GM12872 (cell line): ENCODE measurements around the gene FAM174B.

Experiments
- TF ChIP-seq, protein P1 (sequence below): IDR thresholded peaks from 3 replicates; pipeline ENCODE4 v1.5.1; 2011; ENCODE audit warnings: low read depth, mild to moderate bottlenecking, low read length, moderate library complexity; ENCODE audit not compliant: insufficient read depth

The FAM174B gene

DNA sequence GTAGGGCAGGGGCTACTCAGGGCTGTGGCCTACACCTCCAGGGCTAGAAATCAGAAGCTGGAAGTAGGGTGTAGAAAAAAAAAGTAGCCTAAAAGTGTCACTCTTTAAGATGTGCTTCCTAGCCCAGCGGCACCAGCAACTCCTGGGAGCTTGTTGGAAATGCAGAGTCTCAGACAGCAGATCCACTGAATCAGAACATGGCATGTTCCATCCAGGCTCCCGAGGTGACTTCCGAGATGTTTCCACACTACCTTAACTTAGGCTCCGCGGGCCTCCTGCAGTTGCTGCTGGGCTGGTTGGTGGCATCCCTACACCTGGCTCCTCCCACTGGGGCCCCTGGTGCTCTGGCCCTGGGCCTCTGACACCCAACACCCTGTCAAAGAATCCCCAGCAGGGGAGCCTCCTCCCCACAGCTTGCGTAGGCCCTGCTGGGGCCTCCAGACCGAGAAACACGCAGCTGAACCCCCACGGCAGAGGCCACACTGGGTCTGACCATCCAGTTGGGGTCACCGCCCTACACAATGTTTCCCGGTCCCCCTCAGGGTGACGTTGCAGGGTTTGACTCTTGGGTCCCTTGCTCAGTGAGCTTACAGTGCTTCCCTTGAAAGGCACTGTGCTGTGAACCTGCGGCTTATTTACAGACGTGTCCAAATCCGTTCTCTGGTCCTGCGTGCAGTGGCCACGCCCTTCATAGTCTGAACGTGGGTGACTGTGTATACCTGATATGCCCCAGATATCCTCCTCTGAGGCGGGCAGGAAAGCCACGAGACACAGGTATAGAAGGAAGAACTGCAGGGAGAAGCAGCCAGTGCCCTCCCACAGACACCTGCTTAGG lies 46.5 kb downstream of the FAM174B start:
- TF ChIP-seq, protein P1, sequence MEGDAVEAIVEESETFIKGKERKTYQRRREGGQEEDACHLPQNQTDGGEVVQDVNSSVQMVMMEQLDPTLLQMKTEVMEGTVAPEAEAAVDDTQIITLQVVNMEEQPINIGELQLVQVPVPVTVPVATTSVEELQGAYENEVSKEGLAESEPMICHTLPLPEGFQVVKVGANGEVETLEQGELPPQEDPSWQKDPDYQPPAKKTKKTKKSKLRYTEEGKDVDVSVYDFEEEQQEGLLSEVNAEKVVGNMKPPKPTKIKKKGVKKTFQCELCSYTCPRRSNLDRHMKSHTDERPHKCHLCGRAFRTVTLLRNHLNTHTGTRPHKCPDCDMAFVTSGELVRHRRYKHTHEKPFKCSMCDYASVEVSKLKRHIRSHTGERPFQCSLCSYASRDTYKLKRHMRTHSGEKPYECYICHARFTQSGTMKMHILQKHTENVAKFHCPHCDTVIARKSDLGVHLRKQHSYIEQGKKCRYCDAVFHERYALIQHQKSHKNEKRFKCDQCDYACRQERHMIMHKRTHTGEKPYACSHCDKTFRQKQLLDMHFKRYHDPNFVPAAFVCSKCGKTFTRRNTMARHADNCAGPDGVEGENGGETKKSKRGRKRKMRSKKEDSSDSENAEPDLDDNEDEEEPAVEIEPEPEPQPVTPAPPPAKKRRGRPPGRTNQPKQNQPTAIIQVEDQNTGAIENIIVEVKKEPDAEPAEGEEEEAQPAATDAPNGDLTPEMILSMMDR, result no peak

DNA sequence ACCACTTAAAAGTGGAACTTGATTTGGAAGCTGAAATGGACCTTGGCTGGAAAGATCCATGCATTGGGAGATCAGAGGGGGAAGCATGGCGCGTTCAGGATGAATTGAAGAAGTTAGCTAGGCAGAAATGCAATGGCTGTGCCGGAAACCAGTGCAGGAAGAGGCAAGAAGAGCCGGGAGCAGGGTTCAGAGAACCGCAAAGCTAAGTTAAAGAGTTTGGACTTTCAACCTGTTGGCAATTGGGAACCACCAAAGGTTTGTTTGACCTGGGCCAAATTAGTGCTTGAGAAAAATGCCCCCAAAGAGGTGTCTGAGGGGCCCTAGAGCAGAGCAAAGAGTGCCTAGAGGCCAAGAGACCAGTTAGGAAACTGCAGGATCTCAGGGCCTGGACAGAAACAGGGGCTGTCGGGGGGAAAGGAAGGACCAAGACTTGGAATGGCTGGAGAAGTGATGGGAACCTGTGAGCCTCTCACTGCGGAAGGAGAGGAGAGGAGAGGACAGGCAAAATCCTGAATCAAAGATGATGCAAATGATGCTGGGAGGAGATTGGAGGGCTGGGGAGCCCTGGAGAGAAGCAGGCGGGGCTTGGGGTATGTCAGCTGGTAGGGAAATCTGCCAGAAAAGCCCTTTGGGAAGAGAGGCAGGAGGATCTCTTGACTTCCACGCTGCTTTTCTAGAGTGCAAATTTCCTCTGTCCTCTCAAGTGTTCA lies 49.3 kb downstream of the FAM174B start:
- TF ChIP-seq, protein P1, result no peak

DNA sequence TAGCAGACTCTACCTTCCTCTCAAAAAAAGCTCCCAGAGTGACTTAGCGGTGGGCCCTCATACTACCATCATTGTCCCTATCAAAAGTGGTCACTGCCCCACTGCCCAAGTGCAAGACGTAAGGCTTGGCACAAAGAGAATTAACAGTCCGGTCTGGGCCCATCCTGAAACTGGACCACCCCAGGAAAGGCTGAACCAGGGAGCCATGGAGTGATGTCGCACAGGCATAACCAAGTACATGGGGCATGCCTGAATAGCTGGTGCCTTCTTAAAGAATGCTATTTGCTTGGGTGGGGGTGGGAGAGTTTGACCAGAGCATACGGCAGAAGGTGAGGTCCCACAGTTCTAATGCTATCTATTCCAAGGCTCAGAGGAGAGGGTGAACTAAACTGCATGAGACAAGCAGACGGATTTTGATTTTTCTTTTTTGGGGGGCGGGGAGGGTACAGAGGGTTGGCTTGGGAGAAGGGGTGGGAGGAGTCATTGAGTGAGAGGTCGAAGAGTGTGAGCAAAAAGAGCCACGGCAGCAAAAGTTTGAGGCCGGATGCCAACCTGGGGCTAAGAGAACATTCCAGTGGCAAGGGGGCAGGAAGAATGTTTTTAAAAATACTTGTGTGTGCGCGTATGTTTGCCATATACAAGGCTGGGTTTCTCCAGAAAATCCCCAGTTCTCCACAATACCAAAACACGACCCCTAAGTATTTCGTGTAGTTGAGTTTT lies 50.2 kb downstream of the FAM174B start:
- TF ChIP-seq, protein P1, result no peak

DNA sequence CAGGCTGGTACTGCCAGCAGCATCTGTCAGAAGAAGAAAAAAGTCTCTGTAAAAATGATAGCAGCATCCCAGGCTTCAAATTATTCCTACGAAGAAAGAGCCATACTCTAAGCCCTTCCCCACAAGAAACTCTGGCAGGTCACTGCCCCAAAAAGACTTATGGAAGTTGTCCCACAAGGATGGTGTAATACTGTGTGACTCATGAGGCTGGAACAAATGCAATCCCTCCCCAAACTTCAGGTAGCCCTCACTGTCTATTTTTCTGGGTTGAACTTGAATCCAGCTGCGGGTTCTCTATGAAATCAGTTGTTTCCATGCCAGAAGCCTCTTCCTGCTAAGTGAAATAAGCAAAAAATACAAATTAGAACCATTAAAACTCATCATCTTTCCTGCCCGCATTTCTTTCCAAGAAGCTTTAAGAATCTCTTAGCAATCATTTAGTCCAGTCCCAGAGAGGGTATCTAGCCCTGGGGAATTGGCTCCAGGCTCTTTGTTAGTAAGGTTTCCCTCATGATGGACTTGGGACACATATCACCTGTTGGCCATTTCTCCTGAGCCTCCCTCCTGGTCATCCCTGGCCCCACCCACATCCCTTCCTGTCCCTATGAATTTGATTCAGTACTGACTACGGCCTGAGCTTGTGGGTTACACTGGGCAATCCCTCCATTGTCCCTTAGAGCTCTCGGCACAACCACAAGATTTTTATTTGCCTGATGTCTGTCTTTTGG lies 51.7 kb downstream of the FAM174B start:
- TF ChIP-seq, protein P1, result no peak

DNA sequence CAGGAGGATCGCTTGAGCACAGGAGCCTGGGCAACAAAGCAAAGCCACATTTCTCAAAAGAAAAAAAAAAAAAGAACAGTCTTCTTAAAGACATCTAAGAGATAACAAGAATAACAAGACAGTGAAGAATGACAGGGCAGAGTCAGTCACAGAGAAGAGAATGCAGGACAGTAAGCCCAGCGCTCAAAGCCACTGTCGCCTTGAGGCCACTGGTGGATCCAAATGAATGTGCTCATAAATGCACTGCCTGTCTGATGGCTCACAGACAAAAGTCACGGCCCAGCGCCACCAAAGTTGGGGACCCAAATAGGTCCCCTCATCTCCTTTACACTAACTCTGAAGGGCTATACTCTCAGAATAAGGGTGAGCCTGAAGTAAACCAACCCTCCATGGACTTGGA lies 52.3 kb downstream of the FAM174B start:
- TF ChIP-seq, protein P1, result no peak

DNA sequence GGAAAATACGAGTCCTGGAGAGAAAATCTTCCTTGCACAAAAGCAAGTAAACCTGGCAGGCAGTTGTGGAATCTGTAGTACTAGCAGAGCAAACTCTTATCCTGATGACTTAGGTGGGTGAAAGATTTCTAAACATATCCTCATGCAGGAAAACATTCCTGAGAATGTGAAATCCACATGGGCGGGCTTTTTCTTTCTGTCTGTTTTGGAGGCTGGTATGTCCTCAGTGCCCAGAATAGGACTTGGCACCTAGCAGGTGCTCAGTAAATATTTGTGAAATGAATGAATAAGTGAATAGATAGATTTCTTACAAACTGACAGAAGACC lies 53.3 kb downstream of the FAM174B start:
- TF ChIP-seq, protein P1, result no peak

DNA sequence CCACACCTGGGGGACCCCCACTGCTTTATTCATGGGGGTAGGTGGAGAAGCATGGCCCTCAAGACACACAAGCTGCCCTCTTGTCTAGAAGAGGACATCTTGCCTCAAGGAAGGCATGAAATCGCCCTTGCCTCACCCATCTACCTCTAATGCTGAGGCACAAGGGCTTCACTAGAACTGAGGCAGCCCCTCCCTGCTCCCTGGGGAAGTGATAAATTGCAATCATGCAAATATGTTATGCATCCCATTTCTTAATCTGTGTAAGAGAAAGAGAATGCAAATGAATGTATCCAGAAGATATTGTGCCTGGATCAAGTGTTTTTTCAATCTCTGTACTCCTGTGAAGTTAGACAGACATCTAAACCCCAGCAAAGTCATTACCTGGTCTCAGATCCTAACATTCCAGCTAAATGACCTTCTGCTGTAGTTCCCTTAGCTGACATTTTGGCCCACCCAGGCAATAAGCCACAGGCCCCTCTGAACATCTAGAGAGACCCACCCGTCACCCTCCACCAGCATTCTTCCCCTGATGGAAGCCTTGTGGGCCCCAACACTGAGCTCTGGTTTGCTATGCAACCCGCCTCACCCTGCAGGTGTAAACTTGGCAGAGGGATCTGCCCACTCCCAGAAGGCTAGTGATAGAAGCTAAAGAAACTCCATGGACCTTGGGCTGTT lies 53.8 kb downstream of the FAM174B start:
- TF ChIP-seq, protein P1, result no peak
